Stomach smooth muscle (tissue), 2 donors: ENCODE data around the gene TGM2.
A peak's percentile ranks its signal among the peaks of the same experiment; 100 is the strongest.

ENCODE experiments used
- H3K27ac ChIP-seq: one replicate; pipeline ENCODE4 v1.7.0; 2013; ENCODE audit warnings: mild to moderate bottlenecking, low read length, inconsistent platforms
- H3K27me3 ChIP-seq, 2 donors: one replicate each; pipeline ENCODE4 v1.7.0; 2013; ENCODE audit warnings: low read length in 2 of 2; ENCODE audit not compliant: insufficient read depth in 2 of 2, control insufficient read depth in 1 of 2
- H3K36me3 ChIP-seq, 2 donors: one replicate each; pipeline ENCODE4 v1.7.0; 2013; ENCODE audit warnings: low read length in 2 of 2; ENCODE audit not compliant: control insufficient read depth in 2 of 2, insufficient read depth in 2 of 2
- H3K4me1 ChIP-seq: one replicate; pipeline ENCODE4 v1.7.0; 2013; ENCODE audit warnings: low read length; ENCODE audit not compliant: control insufficient read depth, insufficient read depth
- H3K4me3 ChIP-seq, 2 donors: one replicate each; pipeline ENCODE4 v1.7.0; 2013; ENCODE audit warnings: low read length in 2 of 2
- H3K9ac ChIP-seq, 2 donors: one replicate each; pipeline ENCODE4 v1.7.0; 2013; ENCODE audit warnings: low read length in 2 of 2, mild to moderate bottlenecking in 1 of 2
- H3K9me3 ChIP-seq, 2 donors: one replicate each; pipeline ENCODE4 v1.7.0; 2013; ENCODE audit warnings: low read length in 2 of 2; ENCODE audit not compliant: control insufficient read depth in 2 of 2
- donor health status: healthy.
- donor health status: Pancreatic carcinoma.

Gene TGM2

DNA sequence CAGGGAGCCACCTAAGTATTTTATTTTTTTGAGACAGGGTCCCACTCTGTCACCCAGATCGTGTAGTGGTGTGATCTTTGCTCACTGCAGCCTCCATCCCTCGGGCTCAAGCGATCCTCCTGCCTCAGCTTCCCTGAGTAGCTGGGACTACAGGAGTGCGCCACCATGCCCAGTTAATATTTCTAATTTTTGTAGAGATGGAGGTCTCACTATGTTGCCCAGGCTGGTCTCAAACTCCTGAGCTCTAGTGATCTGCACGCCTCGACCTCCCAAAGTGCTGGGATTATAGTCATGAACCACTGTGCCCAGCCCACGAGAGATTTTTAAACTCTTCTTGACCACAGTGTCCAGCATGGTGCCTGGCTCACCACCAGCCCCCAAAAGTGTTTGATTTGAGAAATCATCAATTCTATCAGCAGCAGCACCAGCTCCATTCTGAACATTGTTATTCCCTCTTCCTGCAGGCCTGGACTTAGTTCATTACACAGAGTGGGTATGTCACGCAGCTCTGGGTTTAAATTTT lies 2.3 kb upstream of the TGM2 start:
- Histone ChIP-seq H3K9me3 (no peaks in the 10 kb centered on the region), H3K9ac (peak overlapping the region in 1 of 2 donors; percentile 21), H3K4me1 (peaks cover 65% of the 10 kb centered on the region), H3K4me3 (no peak overlapping the region), H3K27me3 (no peaks in the 10 kb centered on the region), H3K27ac (peak overlapping the region; percentile 55), H3K36me3 (no peaks in the 10 kb centered on the region)

- H3K27me3 ChIP-seq = no peaks in the 10 kb centered on the region
- no peak overlapping the region for H3K9ac ChIP-seq
- H3K36me3 ChIP-seq = no peaks in the 10 kb centered on the region
- H3K27ac ChIP-seq = peak overlapping the region; percentile 55
- peak overlapping the region in 1 of 2 donors; percentile 86 for H3K4me3 ChIP-seq
- H3K4me1 ChIP-seq = peaks cover 67% of the 10 kb centered on the region
- no peaks in the 10 kb centered on the region for H3K9me3 ChIP-seq
These were observed 1.7 kb upstream of the TGM2 start for GRCh38 chr20:38166703-38167233.

DNA sequence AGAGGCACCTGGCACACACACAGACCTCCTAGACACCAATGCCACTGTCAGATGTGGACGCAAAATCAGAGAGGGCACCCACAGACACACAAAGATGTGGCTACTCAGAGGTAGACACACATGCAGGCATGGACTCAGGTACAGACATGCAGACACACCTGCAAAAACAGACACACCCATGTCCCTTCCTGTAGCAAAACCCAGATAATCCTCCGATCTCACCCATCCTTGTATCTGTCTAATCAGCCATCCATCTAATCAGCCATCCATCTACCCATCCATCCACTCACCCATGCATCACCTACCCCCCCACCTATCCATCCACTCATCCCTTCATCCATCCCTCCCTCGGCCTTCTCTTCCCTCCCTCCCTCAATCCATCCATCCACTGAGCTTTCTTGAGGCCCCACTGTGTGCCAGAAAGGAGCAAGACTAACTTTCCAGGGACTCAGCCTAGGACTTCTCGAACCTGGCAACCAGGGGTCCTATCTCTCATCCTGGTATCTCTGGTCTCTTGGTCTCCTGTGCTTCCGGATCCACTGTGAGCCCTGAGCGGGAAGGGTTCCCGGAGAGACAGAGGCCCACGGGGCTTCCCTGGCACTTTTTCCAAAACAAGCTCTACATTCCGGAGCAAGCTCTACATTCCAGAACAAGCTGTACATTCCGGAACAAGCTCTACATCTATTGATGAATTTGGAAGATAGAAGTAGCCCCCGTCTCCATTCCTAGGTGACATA lies 1.1 kb upstream of the TGM2 start:
- Histone ChIP-seq H3K4me3 (peak overlapping the region; percentile 54 to 86), H3K9ac (peak overlapping the region; percentile 48 to 58), H3K27ac (peak overlapping the region; percentile 66), H3K27me3 (no peaks in the 10 kb centered on the region), H3K36me3 (peaks cover 0 to under 1% of the 10 kb centered on the region in 2 donors), H3K4me1 (peaks cover 68% of the 10 kb centered on the region), H3K9me3 (no peaks in the 10 kb centered on the region)

- Histone ChIP-seq H3K36me3 (peaks cover 0 to 10% of the 10 kb centered on the region in 2 donors), H3K9me3 (no peaks in the 10 kb centered on the region), H3K27ac (peak overlapping the region; percentile 66), H3K4me3 (peak overlapping the region; percentile 86 to 87), H3K4me1 (peaks cover 78% of the 10 kb centered on the region), H3K9ac (peak overlapping the region; percentile 52 to 73), H3K27me3 (no peaks in the 10 kb centered on the region)
These were observed 414 bp downstream of the TGM2 start for GRCh38 chr20:38164624-38165088.

DNA sequence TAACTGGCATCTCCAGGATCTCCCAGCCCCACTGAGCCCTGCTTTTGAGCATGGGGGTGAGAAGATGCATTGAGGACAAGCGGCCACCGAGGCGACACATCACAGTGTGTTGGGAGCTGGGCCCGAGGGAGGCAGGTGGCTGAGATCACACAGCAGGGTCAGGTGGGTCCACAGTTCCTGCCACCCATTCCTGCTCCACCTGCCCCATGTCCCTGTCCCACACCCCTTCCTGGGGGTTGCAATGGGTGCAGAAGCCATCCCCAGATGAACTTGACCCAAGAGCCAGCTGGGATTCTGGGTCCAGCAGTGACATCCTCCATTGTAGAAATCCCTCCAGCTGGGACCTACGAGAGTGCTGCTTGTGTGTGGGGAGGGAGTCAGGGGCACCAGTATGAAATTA lies 1.0 kb downstream of the TGM2 start:
- peak overlapping the region; percentile 21 to 52 for H3K9ac ChIP-seq
- H3K9me3 ChIP-seq = no peaks in the 10 kb centered on the region
- peaks cover 0 to 13% of the 10 kb centered on the region in 2 donors for H3K36me3 ChIP-seq
- peaks cover 82% of the 10 kb centered on the region for H3K4me1 ChIP-seq
- peak overlapping the region; percentile 86 to 87 for H3K4me3 ChIP-seq
- H3K27me3 ChIP-seq = no peaks in the 10 kb centered on the region
- H3K27ac ChIP-seq = peak overlapping the region; percentile 66

DNA sequence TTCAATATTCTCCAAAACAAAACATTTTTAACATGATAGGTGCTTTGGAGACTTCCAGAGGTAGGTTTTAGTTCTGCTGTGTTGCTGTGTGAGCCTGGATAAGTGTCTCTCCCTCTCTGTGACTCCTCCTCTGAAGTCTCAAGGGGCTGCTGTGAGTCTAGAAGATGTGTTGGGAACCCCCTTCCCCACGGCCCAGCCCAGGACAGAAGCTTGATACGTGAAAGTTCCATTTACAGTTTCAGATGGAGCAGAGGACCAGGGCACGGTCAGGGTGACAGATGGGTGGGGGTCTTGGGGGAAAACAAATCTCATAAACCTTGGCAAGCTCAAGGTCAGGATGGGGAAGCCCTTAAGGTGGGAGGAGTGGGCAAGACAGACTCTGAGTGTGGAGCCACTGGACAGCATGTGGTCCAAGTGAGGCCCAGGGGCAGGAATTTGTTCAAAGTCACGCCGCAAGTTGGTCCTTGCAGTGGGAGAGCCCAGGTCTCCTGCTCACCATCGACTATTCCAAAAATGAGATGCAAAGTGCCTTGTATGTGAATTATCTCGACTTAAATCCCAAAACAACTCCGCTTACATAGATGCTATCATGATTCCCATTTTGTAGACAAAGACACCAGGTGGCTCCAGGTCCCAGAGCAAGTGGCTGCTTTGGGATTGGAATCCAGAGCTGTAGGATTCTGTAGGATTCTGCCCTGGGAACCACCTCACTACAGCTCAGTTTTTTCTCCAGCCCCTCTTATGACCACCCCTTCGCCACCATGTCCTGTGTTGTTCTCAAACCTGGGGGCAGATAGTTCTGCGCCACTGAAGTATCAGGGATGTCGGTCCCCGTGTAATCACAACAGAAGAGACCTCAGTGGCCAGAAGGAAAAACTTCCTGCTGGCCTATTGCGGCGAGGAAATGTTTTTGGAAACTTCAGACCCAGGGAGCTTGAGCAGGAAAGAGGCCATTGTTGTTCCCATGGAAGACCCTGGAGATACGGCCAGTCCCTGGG lies 1.9 kb downstream of the TGM2 start:
- Histone ChIP-seq H3K4me3 (peak overlapping the region in 1 of 2 donors; percentile 86), H3K9me3 (no peaks in the 10 kb centered on the region), H3K36me3 (peaks cover 0 to 13% of the 10 kb centered on the region in 2 donors), H3K27ac (peak overlapping the region; percentile 46), H3K4me1 (peaks cover 82% of the 10 kb centered on the region), H3K27me3 (no peaks in the 10 kb centered on the region), H3K9ac (peak overlapping the region in 1 of 2 donors; percentile 21)

DNA sequence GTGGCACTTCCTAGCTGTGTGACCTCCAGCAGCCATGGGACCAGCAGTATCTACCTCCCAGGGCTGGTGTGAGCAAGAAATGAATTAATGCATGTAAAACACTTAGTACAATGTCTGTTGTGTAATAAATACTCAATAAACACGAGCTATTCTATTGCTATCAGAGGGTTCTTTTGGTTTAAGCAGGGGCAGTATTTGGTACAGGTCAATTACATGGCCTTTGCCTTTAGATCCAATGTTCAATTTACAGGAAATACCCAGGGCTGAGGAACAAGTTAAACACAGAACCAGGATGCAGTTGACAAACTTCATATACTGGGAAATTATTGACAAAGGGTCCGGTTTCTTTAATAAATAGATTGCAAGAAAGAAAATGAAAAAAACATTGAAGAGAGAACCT lies 2.9 kb downstream of the TGM2 start:
- no peaks in the 10 kb centered on the region for H3K9me3 ChIP-seq
- no peak overlapping the region for H3K4me3 ChIP-seq
- no peaks in the 10 kb centered on the region for H3K27me3 ChIP-seq
- H3K9ac ChIP-seq = no peak overlapping the region
- peaks cover 0 to 15% of the 10 kb centered on the region in 2 donors for H3K36me3 ChIP-seq
- peaks cover 82% of the 10 kb centered on the region for H3K4me1 ChIP-seq
- no peak overlapping the region for H3K27ac ChIP-seq

GRCh38 chr20:38161412-38161774 lies 3.7 kb downstream of the TGM2 start:
- H3K4me1 ChIP-seq = peaks cover 82% of the 10 kb centered on the region
- H3K9me3 ChIP-seq = no peaks in the 10 kb centered on the region

DNA sequence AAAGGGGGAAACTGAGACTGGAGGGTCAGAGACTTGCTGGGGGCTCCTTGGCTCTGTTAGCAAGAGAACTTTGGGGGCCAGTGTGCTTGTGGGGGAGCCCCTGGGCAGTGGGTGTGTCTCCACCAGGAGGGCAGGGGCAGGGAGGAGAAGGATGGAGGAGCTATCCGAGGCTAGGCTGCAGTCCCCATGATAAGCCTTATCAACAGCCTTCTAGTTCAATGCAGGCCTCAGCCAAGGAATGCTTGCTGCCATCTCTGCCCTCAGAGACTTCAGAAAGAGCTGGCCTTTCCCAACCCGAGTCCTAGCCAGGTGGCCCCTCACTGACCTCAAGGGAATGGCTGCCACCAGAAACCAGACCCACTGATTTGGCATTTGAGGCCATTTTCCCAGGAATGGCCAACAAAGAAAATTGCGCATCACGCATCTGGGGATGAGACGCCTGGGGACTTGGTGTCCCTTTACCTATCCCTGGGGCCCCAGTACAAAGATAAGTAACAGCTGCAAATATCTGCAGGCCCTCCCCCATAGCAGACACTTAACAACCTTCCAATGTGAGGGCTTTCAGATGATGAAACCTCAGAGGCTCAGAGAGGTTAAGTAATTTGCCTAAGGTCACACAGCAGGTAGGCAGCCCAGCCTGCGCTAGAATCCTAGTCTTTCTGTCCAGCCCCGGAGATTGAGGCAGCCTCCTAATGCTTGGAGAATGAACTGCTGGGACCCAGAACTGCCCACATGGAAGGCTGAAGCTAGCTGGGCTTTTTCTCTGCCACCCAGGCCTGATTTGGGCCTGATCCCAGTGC lies 4.9 kb downstream of the TGM2 start:
- H3K4me3 ChIP-seq = no peak overlapping the region
- H3K4me1 ChIP-seq = peaks cover 72% of the 10 kb centered on the region
- no peaks in the 10 kb centered on the region for H3K9me3 ChIP-seq
- H3K36me3 ChIP-seq = peaks cover 0 to 17% of the 10 kb centered on the region in 2 donors
- H3K27ac ChIP-seq = peak overlapping the region; percentile 75
- H3K27me3 ChIP-seq = no peaks in the 10 kb centered on the region
- no peak overlapping the region for H3K9ac ChIP-seq

More at GRCh38 chr20:38161412-38161774, 3.7 kb downstream of the TGM2 start:
- no peaks in the 10 kb centered on the region for H3K27me3 ChIP-seq
- peak overlapping the region; percentile 24 for H3K27ac ChIP-seq
- H3K9ac ChIP-seq = no peak overlapping the region
- H3K4me3 ChIP-seq = no peak overlapping the region
- H3K36me3 ChIP-seq = peaks cover 0 to 15% of the 10 kb centered on the region in 2 donors
